Thyroid gland (tissue), 4 donors: Measurements from ENCODE around the gene PMF1. TPM values are rescaled to one million over a fixed set of nuclear protein-coding genes. Genes with fewer than 3 reads are reported as not detected.

Source experiments
- DNase-seq, 2 donors: peaks; one replicate each; pipeline ENCODE4 v3.0.0-alpha.2; 2019
- H3K27ac ChIP-seq, 3 donors: fragments of 200-600 bp; sonication (generic); 1 replicate in 2 of 3; 2 replicates in 1 of 3; pipeline ENCODE4 v1.5.1; 2016 to 2019; ENCODE audit warnings: mild to moderate bottlenecking in 1 of 3, moderate library complexity in 1 of 3
- H3K27me3 ChIP-seq: fragments of 200-600 bp; sonication (generic); one replicate; pipeline ENCODE4 v1.5.1; 2019
- H3K36me3 ChIP-seq, 2 donors: fragments of 200-600 bp; sonication (generic); one replicate each; pipeline ENCODE4 v1.5.1; 2016 to 2019
- H3K4me1 ChIP-seq, 2 donors: fragments of 200-600 bp; sonication (generic); one replicate each; pipeline ENCODE4 v1.5.1; 2017 to 2019
- H3K4me3 ChIP-seq, 3 donors: fragments of 200-600 bp; sonication (generic); replicated peaks in 1 of 3; 1 replicate in 2 of 3; 2 replicates in 1 of 3; pipeline ENCODE4 v1.5.1; 2016; ENCODE audit warnings: mild to moderate bottlenecking in 1 of 3
- H3K9me3 ChIP-seq: fragments of 200-600 bp; sonication (generic); one replicate; pipeline ENCODE4 v1.5.1; 2017
- CTCF ChIP-seq, 6 experiments: fragments of 200-600 bp in 3 of 6; fragments of 450-650 bp in 3 of 6; sonication (generic) in 3 of 6; IDR thresholded peaks; one replicate each; pipeline ENCODE4 v1.5.1; 2016 to 2019; ENCODE audit warnings: antibody characterized with exemption in 6 of 6, mild to moderate bottlenecking in 2 of 6, inconsistent platforms in 1 of 6, moderate library complexity in 1 of 6
- POLR2A ChIP-seq, 2 donors: fragments of 450-650 bp; IDR thresholded peaks; one replicate each; pipeline ENCODE4 v1.6.1; 2017; ENCODE audit warnings: antibody characterized with exemption in 2 of 2, mild to moderate bottlenecking in 2 of 2, moderate library complexity in 1 of 2
- WGBS, 2 donors: methylation state at CpG; one replicate each; pipeline ENCODE4 v1.1.5; 2017; 5-methylcytosine and 5-hydroxymethylcytosine counted together
- intact Hi-C: fragments of 100-400 bp; cut with DNase I; formaldehyde crosslinking; loops from one replicate; pipeline ENCODE4 v1.15.1; 2023
- total RNA-seq, 4 donors: library from RNA; depleted of rRNA; stranded (reverse); fragments of >200 nt; gene quantifications; one replicate each; pipeline ENCODE4 v1.2.3, GENCODE V29; 2016

PMF1 gene
- total RNA-seq, 4 donors from 2014 or later: 73.6 to 121 (median 107) TPM

GRCh38 chr1:156195853-156196252 lies 17.0 kb upstream of the PMF1 start:
- no peak overlapping the region for H3K4me3 ChIP-seq
- peaks cover 10 to 15% of the 10 kb centered on the region in 2 donors for H3K4me1 ChIP-seq
- WGBS, 2 donors: 79 to 82% methylated on average over 4 of the region's 4 CpGs
- H3K36me3 ChIP-seq: peaks cover 6 to 10% of the 10 kb centered on the region in 2 donors
- H3K9me3 ChIP-seq: no peaks in the 10 kb centered on the region
- TF ChIP-seq CTCF (IDR thresholded peaks at IDR 0.05) (no peak), POLR2A (IDR thresholded peaks at IDR 0.05) (no peak)
- DNase-seq: no peak
- no peak overlapping the region for H3K27ac ChIP-seq
- intact Hi-C loops: no loop called here
- no peaks in the 10 kb centered on the region for H3K27me3 ChIP-seq

GRCh38 chr1:156196445-156196844 lies 16.4 kb upstream of the PMF1 start:
- intact Hi-C loops: no loop called here
- Histone ChIP-seq H3K9me3 (no peaks in the 10 kb centered on the region), H3K4me3 (no peak overlapping the region), H3K27me3 (no peaks in the 10 kb centered on the region), H3K4me1 (peaks cover 10 to 19% of the 10 kb centered on the region in 2 donors), H3K36me3 (peaks cover 6 to 10% of the 10 kb centered on the region in 2 donors), H3K27ac (no peak overlapping the region)
- no peak for DNase-seq
- TF ChIP-seq CTCF (IDR thresholded peaks at IDR 0.05): no peak
- no peak for TF ChIP-seq POLR2A (IDR thresholded peaks at IDR 0.05)
- WGBS, 2 donors: 67 to 86% methylated on average over 2 of the region's 2 CpGs

GRCh38 chr1:156198831-156199349 lies 13.9 kb upstream of the PMF1 start:
- TF ChIP-seq CTCF (IDR thresholded peaks at IDR 0.05) (no peak), POLR2A (IDR thresholded peaks at IDR 0.05) (no peak)
- Histone ChIP-seq H3K36me3 (peaks cover 6 to 10% of the 10 kb centered on the region in 2 donors), H3K4me1 (peaks cover 10 to 14% of the 10 kb centered on the region in 2 donors), H3K27ac (no peak overlapping the region), H3K9me3 (no peaks in the 10 kb centered on the region), H3K4me3 (no peak overlapping the region), H3K27me3 (no peaks in the 10 kb centered on the region)
- intact Hi-C loops: no loop called here
- no peak for DNase-seq
- WGBS, 2 donors: 84 to 87% methylated on average over 5 of the region's 5 CpGs

GRCh38 chr1:156200044-156200443 lies 12.8 kb upstream of the PMF1 start:
- H3K4me3 ChIP-seq: no peak overlapping the region
- intact Hi-C loops: no loop called here
- no peaks in the 10 kb centered on the region for H3K9me3 ChIP-seq
- peaks cover 6 to 10% of the 10 kb centered on the region in 2 donors for H3K36me3 ChIP-seq
- no peak for TF ChIP-seq CTCF (IDR thresholded peaks at IDR 0.05)
- TF ChIP-seq POLR2A (IDR thresholded peaks at IDR 0.05): no peak
- peaks cover 3 to 9% of the 10 kb centered on the region in 2 donors for H3K4me1 ChIP-seq
- H3K27ac ChIP-seq: no peak overlapping the region
- no peaks in the 10 kb centered on the region for H3K27me3 ChIP-seq
- no peak for DNase-seq
- WGBS, 2 donors: 94 to 96% methylated on average over 5 to 8 of the region's 8 CpGs

GRCh38 chr1:156203331-156203730 lies 9.5 kb upstream of the PMF1 start:
- Histone ChIP-seq H3K27me3 (no peaks in the 10 kb centered on the region), H3K36me3 (peaks cover 15 to 21% of the 10 kb centered on the region in 2 donors), H3K4me3 (no peak overlapping the region), H3K4me1 (peaks cover 0 to 4% of the 10 kb centered on the region in 2 donors), H3K9me3 (no peaks in the 10 kb centered on the region), H3K27ac (no peak overlapping the region)
- DNase-seq: no peak
- TF ChIP-seq POLR2A (IDR thresholded peaks at IDR 0.05): no peak
- TF ChIP-seq CTCF (IDR thresholded peaks at IDR 0.05): no peak
- intact Hi-C loops: no loop called here
